Ecto neural progenitor cell (in vitro differentiated cells): Measurements from ENCODE around the gene HOXD9.

Experiments
- DNase-seq: peaks from one replicate; pipeline ENCODE4 v3.0.0-alpha.2; 2018; ENCODE audit warnings: low spot score

Gene HOXD9

GRCh38 chr2:176137906-176138305, 15.4 kb downstream of the HOXD9 start:
- DNase-seq: no peak

DNA sequence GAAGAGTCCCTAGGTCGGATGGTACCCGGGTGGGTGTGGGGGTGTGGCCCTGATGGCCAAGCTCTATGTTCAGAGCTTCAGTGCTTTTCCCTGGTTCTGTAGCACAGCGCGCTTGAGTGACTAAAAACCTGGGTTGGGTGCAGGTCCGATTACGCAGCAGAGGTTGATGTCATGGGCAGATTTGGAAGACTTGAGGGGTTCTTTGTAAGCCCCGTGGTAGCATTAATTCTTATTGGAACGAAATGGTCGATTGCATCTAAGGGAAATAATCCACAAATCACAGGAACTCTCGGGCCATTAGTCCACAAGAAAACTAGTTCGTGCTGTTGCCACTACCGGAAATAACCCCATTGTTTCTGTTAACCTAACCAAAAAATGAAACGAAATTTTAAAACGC, 16.0 kb downstream of the HOXD9 start:
- DNase-seq: no peak

GRCh38 chr2:176138923-176139660, 16.6 kb downstream of the HOXD9 start:
- DNase-seq: no peak

- no peak for DNase-seq
Observed at GRCh38 chr2:176139661-176140512, 17.4 kb downstream of the HOXD9 start.

DNA sequence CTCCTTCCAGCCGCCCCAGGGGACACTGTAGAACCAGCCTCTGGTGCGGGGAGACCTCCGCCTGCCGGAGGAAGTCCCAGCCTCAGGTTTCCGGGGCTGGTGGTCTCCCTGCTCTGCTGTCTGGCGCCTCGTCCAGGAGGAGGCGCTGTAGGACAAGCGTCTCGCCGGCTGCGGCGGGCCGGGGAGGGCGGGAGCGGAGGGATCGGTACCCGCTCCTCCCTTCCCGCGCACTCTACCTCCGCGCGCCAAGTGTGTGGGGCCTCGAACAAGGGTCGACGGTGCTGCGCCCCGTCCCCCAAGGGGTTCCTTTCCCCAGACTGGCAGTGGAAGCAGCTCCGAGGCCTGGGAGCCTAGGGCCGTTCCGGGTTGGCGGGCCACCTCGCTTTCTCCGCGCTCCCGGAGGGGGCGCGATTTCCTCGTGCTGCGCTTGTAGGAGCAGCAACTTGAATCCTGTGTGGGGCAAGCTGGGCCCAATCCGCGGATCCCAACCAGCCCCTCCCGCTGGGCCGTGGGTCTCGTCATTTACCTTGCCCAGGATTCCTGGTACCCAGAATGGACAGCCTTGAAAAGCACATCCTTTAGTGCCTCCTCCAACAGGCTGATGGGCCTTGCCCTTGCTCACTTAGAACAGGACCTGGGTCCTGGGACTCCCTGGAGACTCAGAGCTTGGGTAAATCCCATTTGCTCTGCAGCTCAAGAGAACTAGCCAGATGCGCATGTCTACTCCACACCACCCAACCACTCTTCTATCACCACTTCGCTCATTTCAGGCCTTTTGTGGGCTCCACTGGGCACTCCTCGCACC, 18.2 kb downstream of the HOXD9 start:
- DNase-seq: peak; percentile 91

- DNase-seq: no peak
Observed at GRCh38 chr2:176142281-176142680, 19.8 kb downstream of the HOXD9 start.

DNA sequence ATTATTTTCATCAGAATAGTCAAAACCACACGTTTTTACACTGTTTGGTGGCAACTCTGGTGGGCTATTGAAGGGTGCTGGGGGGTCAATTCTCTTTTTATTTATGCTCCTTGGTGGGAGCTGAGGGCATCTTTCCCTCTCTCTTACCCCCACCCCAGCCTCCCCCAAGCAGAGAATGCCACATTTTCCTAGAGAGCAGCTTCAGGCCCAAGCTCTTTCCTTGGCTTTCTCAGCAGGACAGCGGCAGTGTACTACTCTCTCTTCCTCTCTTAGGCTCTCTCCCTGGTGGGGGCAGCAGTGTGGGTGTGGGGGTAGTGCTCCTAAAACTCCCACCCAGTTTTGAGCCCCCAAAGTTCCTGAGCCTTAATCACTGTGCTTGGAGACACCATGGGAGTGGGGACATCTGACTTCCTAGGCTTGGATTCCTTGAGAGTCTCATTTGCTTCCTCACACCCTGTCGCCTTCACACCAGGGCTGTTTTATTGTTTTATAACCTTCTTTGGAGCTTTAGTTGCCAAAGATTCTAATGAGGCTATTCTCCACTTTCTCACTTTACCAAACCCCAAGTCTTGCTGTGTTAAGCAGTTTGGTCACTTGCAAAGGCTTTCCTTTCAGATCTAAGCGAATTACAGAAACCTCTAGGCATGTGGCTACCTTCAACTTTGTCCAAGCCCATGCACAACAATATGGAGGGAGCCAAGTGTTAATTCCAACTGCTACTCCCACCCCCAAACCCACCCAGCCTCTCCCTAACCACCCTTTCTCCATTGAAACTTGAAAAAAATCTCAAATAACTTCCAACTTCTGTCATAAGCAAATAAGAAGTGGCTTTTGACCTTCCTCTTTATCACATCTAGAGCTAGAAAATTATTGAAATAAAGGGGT, 22.8 kb downstream of the HOXD9 start:
- DNase-seq: no peak

DNA sequence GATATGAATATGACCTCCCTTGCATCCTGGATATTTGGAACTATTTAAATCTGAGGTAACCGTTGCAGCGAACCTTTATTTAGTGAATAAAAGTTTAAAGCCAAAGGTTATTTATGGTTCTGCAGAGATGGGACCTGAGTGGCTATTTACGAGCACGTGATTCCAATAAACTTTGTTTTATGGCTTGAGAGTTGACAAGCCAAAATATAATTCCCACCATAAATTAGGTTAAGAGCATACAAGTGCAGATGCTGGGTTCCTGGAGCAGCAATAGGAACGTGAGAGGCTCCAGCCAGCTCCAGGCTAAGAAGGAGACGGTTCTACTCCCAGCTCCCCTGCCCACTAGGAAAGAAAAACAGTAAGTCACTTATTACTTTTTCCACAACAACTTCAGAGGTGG, 23.6 kb downstream of the HOXD9 start:
- DNase-seq: no peak

- no peak for DNase-seq
Observed at GRCh38 chr2:176146645-176147044, 24.1 kb downstream of the HOXD9 start.

DNA sequence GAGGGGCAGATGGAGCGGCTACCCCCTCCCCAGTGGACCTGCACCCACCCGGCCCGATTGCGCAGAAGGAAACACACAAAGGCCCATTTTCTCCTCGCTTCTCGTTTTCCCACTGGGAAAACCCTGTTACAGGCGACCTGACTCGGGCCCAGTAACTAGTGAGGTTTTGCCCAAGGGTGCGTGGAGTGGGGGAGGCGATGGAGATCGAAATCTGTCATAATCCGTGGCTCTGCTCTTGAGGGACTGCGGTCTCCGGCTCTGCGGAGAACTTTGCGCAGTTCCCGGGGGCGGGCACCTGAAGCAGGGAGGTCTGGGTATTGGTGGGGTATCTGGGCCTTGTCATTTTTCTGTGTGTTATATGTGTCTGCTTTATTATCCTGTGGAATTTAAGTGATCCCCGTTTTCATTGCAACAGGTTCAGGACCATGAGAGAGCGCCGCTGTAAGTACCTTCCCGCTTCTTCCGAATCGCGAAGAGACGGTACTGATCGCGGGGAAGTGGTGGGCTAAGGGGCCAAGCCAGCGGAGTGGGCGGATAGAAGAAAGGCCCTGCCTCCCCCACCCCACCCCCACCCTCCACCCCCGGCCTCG, 24.8 kb downstream of the HOXD9 start:
- no peak for DNase-seq

DNA sequence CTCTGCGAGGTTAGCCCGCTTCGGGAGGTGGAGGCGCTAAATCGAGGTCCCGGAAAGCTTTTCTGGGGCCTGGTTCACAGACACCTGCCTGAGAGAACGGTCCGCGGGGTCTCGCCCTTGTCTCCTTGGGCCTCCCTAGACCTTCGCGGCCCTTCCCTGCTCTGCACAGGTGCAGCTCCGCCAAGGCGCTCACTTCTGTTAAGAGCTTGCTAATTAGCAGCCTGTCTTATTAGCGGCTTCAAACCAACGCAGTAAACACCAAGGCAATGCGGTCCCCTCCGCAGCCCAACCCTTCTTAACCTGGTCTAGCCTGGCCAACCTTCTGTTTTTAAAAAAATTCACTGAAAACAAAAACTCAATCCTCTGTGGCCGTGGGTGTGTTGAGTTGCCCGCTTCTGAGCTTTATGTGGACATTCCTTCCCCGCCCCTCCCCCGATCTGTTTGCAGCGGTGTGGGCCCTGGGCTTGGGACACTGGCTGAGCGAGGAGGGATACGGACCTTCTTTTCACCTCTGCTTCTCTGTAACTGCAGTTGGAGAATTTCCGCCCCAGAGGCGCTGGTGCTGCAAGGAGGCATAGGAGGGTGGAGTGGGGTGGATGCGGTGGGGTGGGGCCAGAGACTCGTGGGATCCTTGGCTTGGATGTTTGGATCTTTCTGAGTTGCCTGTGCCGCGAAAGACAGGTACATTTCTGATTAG, 25.4 kb downstream of the HOXD9 start:
- DNase-seq: no peak

- DNase-seq: no peak
Observed at GRCh38 chr2:176148751-176149421, 26.4 kb downstream of the HOXD9 start.

DNA sequence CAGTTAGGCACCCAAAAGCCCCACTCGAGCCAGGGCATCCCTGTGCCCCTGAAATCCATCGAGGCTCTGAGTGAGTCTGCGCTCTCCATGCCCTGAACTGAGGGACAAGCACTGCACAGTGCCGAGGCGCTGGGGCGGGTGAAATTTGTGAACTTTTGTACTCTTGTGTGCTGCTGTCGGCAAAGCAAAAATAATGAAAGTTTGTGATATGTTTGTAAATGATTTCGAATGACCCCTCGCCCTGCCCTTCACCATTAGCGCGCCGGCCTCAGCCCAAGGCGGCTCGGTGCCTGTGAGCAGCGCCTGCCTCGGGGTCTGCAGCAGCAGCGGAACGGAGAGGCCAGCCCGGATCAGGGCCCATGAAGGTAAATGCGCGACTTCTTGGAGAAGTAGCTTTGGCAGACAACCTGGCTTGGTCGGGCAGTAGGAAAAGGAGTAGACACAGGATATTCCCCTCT, 27.0 kb downstream of the HOXD9 start:
- DNase-seq: no peak

DNA sequence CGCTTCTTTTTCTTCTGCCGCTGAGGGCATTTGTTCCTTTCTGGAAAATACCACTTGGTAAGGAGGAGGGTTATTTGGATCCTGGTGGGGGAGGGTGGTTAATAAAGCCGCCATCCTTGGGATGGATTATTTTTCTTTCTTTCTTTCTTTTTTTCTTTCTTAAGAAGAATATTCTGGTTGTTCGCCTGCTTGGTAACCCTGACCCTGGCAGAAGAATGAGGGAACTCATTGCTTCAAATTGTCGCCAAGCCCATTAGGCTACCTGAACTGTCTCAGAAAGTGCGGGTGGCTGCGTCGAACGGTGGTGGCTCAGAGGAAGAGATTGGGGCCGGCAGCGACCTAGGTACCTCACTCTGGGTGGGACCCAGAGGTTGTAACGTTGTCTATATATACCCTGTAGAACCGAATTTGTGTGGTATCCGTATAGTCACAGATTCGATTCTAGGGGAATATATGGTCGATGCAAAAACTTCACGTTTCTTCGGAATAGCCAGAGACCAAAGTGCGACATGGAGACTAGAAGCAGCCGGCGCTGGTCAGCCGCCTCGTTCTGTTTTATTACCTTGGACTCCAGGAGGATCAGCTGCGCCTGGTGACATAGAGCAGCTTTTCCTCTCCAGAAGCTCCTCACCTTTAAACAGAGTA, 27.5 kb downstream of the HOXD9 start:
- no peak for DNase-seq

GRCh38 chr2:176150584-176151441, 28.3 kb downstream of the HOXD9 start:
- DNase-seq: no peak

GRCh38 chr2:176151442-176152287, 29.1 kb downstream of the HOXD9 start, which contains the start of gene HOXD4:
Gene HOXD4, plus strand, starts transcription at chr2:176151550. Its CDS starts 84 bp downstream, at chr2:176151634.
- no peak for DNase-seq
